Neuronal stem cell (in vitro differentiated cells): Measurements from ENCODE around the gene ARSA.
A peak's percentile ranks its signal among the peaks of the same experiment; 100 is the strongest.

ENCODE experiments used
- DNase-seq: peaks from one replicate; pipeline ENCODE4 v3.0.0-alpha.2; 2013; ENCODE audit warnings: low spot score
- H2AFZ ChIP-seq: one replicate; pipeline ENCODE4 v1.6.1; 2013; ENCODE audit warnings: mild to moderate bottlenecking, low read length, inconsistent platforms
- H2AK5ac ChIP-seq: 2 replicates; pipeline ENCODE4 v1.6.1; 2013; ENCODE audit warnings: low read depth, mild to moderate bottlenecking, inconsistent platforms, low read length, moderate library complexity, mixed read lengths
- H2BK120ac ChIP-seq: 2 replicates; pipeline ENCODE4 v1.6.1; 2013; ENCODE audit warnings: low read depth, mild to moderate bottlenecking, inconsistent platforms, low read length, moderate library complexity, mixed read lengths
- H2BK12ac ChIP-seq: one replicate; pipeline ENCODE4 v1.6.1; 2013; ENCODE audit warnings: low read length, inconsistent platforms
- H2BK15ac ChIP-seq: 2 replicates; pipeline ENCODE4 v1.6.1; 2013; ENCODE audit warnings: mild to moderate bottlenecking, low read length, inconsistent platforms, mixed read lengths
- H2BK5ac ChIP-seq: one replicate; pipeline ENCODE4 v1.6.1; 2013; ENCODE audit warnings: inconsistent platforms, mild to moderate bottlenecking, low read length, moderate library complexity
- H3K14ac ChIP-seq: one replicate; pipeline ENCODE4 v1.6.1; 2013; ENCODE audit warnings: low read length, inconsistent platforms
- H3K18ac ChIP-seq: 2 replicates; pipeline ENCODE4 v1.6.1; 2013; ENCODE audit warnings: low read length, inconsistent platforms
- H3K23ac ChIP-seq: 2 replicates; pipeline ENCODE4 v1.6.1; 2013; ENCODE audit warnings: low read depth, mild to moderate bottlenecking, mixed read lengths, low read length, inconsistent platforms; ENCODE audit not compliant: poor library complexity
- H3K27ac ChIP-seq: replicated peaks from 3 replicates; pipeline ENCODE4 v1.5.1; 2013; ENCODE audit warnings: low read length, inconsistent platforms
- H3K27me3 ChIP-seq, 3 experiments: 2 replicates each; pipeline ENCODE4 v1.6.1; 2013; ENCODE audit warnings: low read length in 3 of 3, mild to moderate bottlenecking in 2 of 3, inconsistent platforms in 1 of 3, low read depth in 1 of 3, mixed read lengths in 1 of 3, moderate library complexity in 1 of 3; ENCODE audit not compliant: control insufficient read depth in 3 of 3, insufficient read depth in 3 of 3
- H3K36me3 ChIP-seq, 2 donors: replicated peaks in 1 of 2; 2 replicates each; pipeline ENCODE4 v1.6.1; 2013; ENCODE audit warnings: low read length in 2 of 2; ENCODE audit not compliant: control insufficient read depth in 2 of 2, insufficient read depth in 2 of 2
- H3K4ac ChIP-seq: 2 replicates; pipeline ENCODE4 v1.6.1; 2013; ENCODE audit warnings: inconsistent platforms, mild to moderate bottlenecking, low read length, moderate library complexity
- H3K4me1 ChIP-seq, 2 donors: 1 replicate in 1 of 2; 2 replicates in 1 of 2; pipeline ENCODE4 v1.6.1; 2013; ENCODE audit warnings: low read length in 2 of 2, low read depth in 1 of 2; ENCODE audit not compliant: control insufficient read depth in 2 of 2, insufficient read depth in 1 of 2
- H3K4me2 ChIP-seq: one replicate; pipeline ENCODE4 v1.6.1; 2013; ENCODE audit warnings: mild to moderate bottlenecking, low read length, inconsistent platforms; ENCODE audit not compliant: insufficient read depth, poor library complexity, severe bottlenecking
- H3K4me3 ChIP-seq, 2 donors: 2 replicates each; pipeline ENCODE4 v1.5.1; 2013; ENCODE audit warnings: low read length in 2 of 2, mild to moderate bottlenecking in 2 of 2, inconsistent platforms in 1 of 2, moderate library complexity in 1 of 2
- H3K79me1 ChIP-seq: one replicate; pipeline ENCODE4 v1.6.1; 2013; ENCODE audit warnings: low read depth, mild to moderate bottlenecking, inconsistent platforms, low read length, moderate library complexity
- H3K9ac ChIP-seq: one replicate; pipeline ENCODE4 v1.6.1; 2013; ENCODE audit warnings: mild to moderate bottlenecking, low read depth, low read length, inconsistent platforms; ENCODE audit not compliant: poor library complexity
- H3K9me3 ChIP-seq, 2 donors: replicated peaks in 1 of 2; 2 replicates each; pipeline versions ENCODE3 to v1.6.1; 2013; ENCODE audit warnings: low read length in 2 of 2, mild to moderate bottlenecking in 2 of 2, inconsistent platforms in 1 of 2, low read depth in 1 of 2, mixed read lengths in 1 of 2, moderate library complexity in 1 of 2; ENCODE audit not compliant: control insufficient read depth in 2 of 2, insufficient read depth in 1 of 2
- H4K8ac ChIP-seq: one replicate; pipeline ENCODE4 v1.6.1; 2013; ENCODE audit warnings: low read depth, mild to moderate bottlenecking, inconsistent platforms, low read length, moderate library complexity
- H4K91ac ChIP-seq: one replicate; pipeline ENCODE4 v1.6.1; 2013; ENCODE audit warnings: low read length, low read depth, mild to moderate bottlenecking, inconsistent platforms; ENCODE audit not compliant: poor library complexity
- WGBS, 2 donors: extraction: QIAGEN DNeasy Blood & Tissue Kit; methylation state at CpG; one replicate each; pipeline ENCODE4 v1.1.7; 2013; ENCODE audit warnings: missing lambda C conversion rate in 2 of 2, mixed read lengths in 1 of 2; ENCODE audit not compliant: insufficient read length in 2 of 2, insufficient replicate concordance in 1 of 2; ENCODE audit errors: extremely low coverage in 2 of 2; 5-methylcytosine and 5-hydroxymethylcytosine counted together

The ARSA gene

GRCh38 chr22:50586416-50586815 lies 41.5 kb downstream of the ARSA start:
- no peak overlapping the region for H2BK12ac ChIP-seq
- no peak overlapping the region for H4K91ac ChIP-seq
- no peak overlapping the region for H2BK15ac ChIP-seq
- H3K14ac ChIP-seq = no peak overlapping the region
- H2AFZ ChIP-seq = no peak overlapping the region
- no peak overlapping the region for H2AK5ac ChIP-seq
- no peak overlapping the region for H3K27ac ChIP-seq
- H3K4me1 ChIP-seq = peaks cover 5% of the 10 kb centered on the region in 2 donors
- no peaks in the 10 kb centered on the region for H3K27me3 ChIP-seq
- H3K79me1 ChIP-seq = peaks cover 4% of the 10 kb centered on the region
- no CpG with 5 or more reads among the region's 5 CpGs for WGBS, 2 donors
- H2BK5ac ChIP-seq = no peak overlapping the region
- H4K8ac ChIP-seq = no peak overlapping the region
- H3K23ac ChIP-seq = no peak overlapping the region
- no peaks in the 10 kb centered on the region for H3K36me3 ChIP-seq
- no peak overlapping the region for H3K9ac ChIP-seq
- H3K9me3 ChIP-seq = no peaks in the 10 kb centered on the region
- no peak overlapping the region for H3K18ac ChIP-seq
- no peak for DNase-seq
- no peak overlapping the region for H3K4ac ChIP-seq
- no peak overlapping the region for H2BK120ac ChIP-seq
- no peak overlapping the region for H3K4me2 ChIP-seq
- H3K4me3 ChIP-seq = no peak overlapping the region

GRCh38 chr22:50585781-50586180 lies 42.2 kb downstream of the ARSA start:
- no peak overlapping the region for H2AFZ ChIP-seq
- no peak for DNase-seq
- peaks cover 2 to 6% of the 10 kb centered on the region in 2 donors for H3K36me3 ChIP-seq
- H3K4ac ChIP-seq = no peak overlapping the region
- no peak overlapping the region for H2BK120ac ChIP-seq
- no peaks in the 10 kb centered on the region for H3K27me3 ChIP-seq
- H3K4me1 ChIP-seq = peaks cover 5% of the 10 kb centered on the region in 2 donors
- WGBS, 2 donors = no CpG with 5 or more reads among the region's 8 CpGs
- no peak overlapping the region for H3K4me2 ChIP-seq
- no peak overlapping the region for H3K27ac ChIP-seq
- H3K9me3 ChIP-seq = no peaks in the 10 kb centered on the region
- H4K8ac ChIP-seq = no peak overlapping the region
- no peak overlapping the region for H2BK12ac ChIP-seq
- no peak overlapping the region for H3K23ac ChIP-seq
- no peak overlapping the region for H2AK5ac ChIP-seq
- H3K9ac ChIP-seq = no peak overlapping the region
- peaks cover 4% of the 10 kb centered on the region for H3K79me1 ChIP-seq
- H3K14ac ChIP-seq = no peak overlapping the region
- no peak overlapping the region for H3K18ac ChIP-seq
- no peak overlapping the region for H2BK5ac ChIP-seq
- no peak overlapping the region for H4K91ac ChIP-seq
- H3K4me3 ChIP-seq = no peak overlapping the region
- no peak overlapping the region for H2BK15ac ChIP-seq

GRCh38 chr22:50585238-50585637 lies 42.7 kb downstream of the ARSA start:
- H2BK120ac ChIP-seq = no peak overlapping the region
- H3K4ac ChIP-seq = no peak overlapping the region
- no peak overlapping the region for H4K91ac ChIP-seq
- no peak for DNase-seq
- no peak overlapping the region for H3K9ac ChIP-seq
- peaks cover 4 to 10% of the 10 kb centered on the region in 2 donors for H3K36me3 ChIP-seq
- H3K9me3 ChIP-seq = no peaks in the 10 kb centered on the region
- no CpG with 5 or more reads among the region's 3 CpGs for WGBS, 2 donors
- H3K27ac ChIP-seq = no peak overlapping the region
- no peak overlapping the region for H2BK5ac ChIP-seq
- no peak overlapping the region for H4K8ac ChIP-seq
- H2BK15ac ChIP-seq = no peak overlapping the region
- H3K4me3 ChIP-seq = no peak overlapping the region
- H3K18ac ChIP-seq = no peak overlapping the region
- H3K14ac ChIP-seq = no peak overlapping the region
- no peaks in the 10 kb centered on the region for H3K27me3 ChIP-seq
- H2AFZ ChIP-seq = no peak overlapping the region
- H3K79me1 ChIP-seq = peaks cover 4% of the 10 kb centered on the region
- H3K4me1 ChIP-seq = peaks cover 5% of the 10 kb centered on the region in 2 donors
- no peak overlapping the region for H2BK12ac ChIP-seq
- no peak overlapping the region for H3K4me2 ChIP-seq
- no peak overlapping the region for H3K23ac ChIP-seq
- no peak overlapping the region for H2AK5ac ChIP-seq

- no peak overlapping the region for H3K18ac ChIP-seq
- no peak overlapping the region for H2BK120ac ChIP-seq
- no peak overlapping the region for H3K14ac ChIP-seq
- no peaks in the 10 kb centered on the region for H3K9me3 ChIP-seq
- DNase-seq = no peak
- no peak overlapping the region for H3K4ac ChIP-seq
- no peak overlapping the region for H3K9ac ChIP-seq
- H3K36me3 ChIP-seq = peaks cover 10 to 18% of the 10 kb centered on the region in 2 donors
- no peak overlapping the region for H4K8ac ChIP-seq
- H3K4me3 ChIP-seq = peak overlapping the region in 1 of 2 donors; percentile 93
- H2BK5ac ChIP-seq = no peak overlapping the region
- H2AFZ ChIP-seq = no peak overlapping the region
- no peak overlapping the region for H3K23ac ChIP-seq
- no peak overlapping the region for H2BK15ac ChIP-seq
- no peak overlapping the region for H2BK12ac ChIP-seq
- no peaks in the 10 kb centered on the region for H3K27me3 ChIP-seq
- H3K27ac ChIP-seq = no peak overlapping the region
- H4K91ac ChIP-seq = no peak overlapping the region
- WGBS, 2 donors = no CpG with 5 or more reads among the region's 23 CpGs
- H3K4me2 ChIP-seq = no peak overlapping the region
- peaks cover 5% of the 10 kb centered on the region in 2 donors for H3K4me1 ChIP-seq
- peaks cover 4% of the 10 kb centered on the region for H3K79me1 ChIP-seq
- H2AK5ac ChIP-seq = no peak overlapping the region
Measured at GRCh38 chr22:50584106-50585096, 43.6 kb downstream of the ARSA start.
